NCI-H774 (cell line): ENCODE data around the gene CHST12.

Experiments used
- DNase-seq: peaks from one replicate; lab custom pipeline; 2025; lab: John Stamatoyannopoulos, UW

Gene CHST12

DNA sequence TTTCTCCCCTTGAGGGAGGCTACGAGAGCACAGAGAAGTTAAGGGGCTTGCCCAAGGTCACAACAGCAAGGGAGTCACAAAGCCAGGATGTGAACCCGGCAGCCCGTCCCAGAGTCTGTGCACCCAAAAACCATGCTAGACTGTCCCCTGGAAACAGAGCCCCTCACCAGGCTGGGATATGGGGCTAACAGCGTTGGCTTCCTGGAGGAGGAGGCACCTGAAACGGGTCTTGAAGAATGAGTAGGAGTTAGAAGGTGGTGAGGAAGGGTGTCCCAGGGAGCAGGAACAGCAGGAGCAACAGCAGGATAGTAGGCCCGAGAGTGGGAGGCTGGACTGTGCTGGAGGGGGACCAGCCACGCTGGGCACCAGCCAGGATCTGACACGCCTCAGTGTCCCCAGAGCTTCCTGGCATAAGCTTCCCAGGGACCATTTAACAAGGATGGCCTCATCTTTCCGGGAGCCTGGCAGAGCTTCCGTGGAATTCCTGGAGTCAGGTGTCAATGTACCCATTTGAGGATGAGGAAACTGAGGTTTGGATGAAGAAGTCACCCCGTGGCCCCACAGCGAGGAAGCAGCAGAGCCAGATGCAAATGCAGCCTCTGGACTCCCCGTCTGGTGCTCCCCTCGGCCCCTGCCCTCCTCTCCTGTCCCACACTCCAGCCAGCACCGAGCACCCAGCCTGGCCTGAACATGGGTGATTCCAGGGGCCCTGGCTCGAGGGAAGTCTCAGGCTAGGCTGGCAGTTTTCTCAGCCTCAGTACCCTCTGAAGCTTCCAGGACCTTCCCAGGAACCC is 76.1 kb downstream of the CHST12 start:
- no peak for DNase-seq

DNA sequence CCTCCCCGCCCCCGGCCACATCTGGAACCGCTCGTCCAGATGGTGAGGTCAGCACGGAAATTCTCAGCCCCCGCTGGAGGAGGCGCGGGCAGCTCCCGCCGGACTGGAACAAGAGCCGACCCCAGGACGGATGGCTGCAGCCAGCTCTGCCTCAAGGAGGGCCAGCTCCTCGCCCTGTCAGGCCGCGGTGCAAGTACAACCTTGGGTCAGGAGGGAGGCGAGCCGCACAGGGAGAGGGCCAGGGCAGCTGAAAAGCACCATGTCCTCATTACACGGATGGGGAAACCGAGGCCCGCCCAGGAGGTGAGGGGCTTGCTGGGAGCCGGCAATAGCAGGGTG is 76.6 kb downstream of the CHST12 start:
- DNase-seq = no peak

DNA sequence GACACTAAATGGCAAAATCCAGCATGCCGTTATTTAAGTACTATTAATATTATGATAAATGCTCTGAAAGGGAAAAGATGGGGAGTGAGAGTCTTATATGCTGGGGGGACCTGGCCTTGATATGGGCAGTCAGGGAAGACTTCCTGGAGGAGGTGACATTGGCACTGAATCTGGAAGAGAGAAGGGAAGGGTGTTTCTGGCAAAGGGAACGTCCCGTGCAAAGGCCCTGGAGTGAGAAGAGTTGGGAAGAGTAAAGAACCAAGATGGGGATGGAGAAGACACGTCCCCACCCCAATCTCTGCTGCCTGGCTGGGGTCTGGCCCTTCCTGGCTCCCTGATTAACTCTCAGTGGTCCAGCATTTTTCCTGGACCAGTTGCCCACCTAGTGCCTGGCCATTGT is 77.8 kb downstream of the CHST12 start:
- DNase-seq = no peak

- no peak for DNase-seq
Measured at GRCh38 chr7:2482725-2483451, 79.5 kb downstream of the CHST12 start.

- no peak for DNase-seq
Measured at GRCh38 chr7:2483494-2483893, 80.1 kb downstream of the CHST12 start.

DNA sequence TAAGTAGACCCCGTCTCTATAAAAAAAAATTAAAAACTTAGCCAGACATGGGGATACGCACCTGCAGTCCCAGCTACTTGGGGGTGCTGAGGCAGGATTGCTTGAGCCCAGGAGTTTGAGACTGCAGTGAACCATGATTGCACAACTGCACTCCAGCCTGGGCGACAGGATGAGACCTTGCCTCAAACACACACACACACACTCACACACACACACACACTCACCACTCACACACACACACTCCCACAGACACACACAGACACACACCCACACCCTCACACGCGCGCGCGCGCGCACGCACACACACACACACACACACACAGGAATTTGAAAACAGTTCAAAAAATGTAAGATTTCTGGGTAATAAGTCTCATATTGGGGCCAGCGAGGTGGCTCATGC is 81.5 kb downstream of the CHST12 start:
- no peak for DNase-seq

GRCh38 chr7:2487586-2488271 is 84.3 kb downstream of the CHST12 start:
- no peak for DNase-seq

- DNase-seq = no peak
Measured at GRCh38 chr7:2488272-2488645, 84.8 kb downstream of the CHST12 start.

- no peak for DNase-seq
Measured at GRCh38 chr7:2488681-2489080, 85.3 kb downstream of the CHST12 start.

DNA sequence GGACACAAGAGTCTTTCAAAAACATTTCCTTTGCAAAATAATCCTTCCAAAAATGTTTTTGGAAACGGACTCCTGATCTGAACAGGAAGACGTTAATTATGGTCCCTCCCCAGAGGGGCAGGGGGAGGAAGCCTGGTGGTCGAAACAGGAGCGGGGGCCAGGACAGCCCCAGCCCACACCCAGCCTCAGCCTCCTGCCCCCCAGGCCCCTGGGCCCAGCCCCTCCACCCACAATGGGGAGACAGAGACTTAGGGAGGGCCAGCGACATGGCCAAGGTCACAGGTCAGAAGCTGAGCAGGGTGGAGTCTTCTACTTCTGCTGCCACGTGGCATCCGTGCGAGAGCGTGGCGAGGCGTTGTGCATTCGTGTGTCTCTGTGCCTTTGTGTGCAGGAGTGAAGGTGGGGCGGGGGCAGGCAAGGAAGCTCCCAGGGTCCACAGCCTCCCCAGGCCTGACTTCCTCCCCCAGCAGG is 86.8 kb downstream of the CHST12 start:
- no peak for DNase-seq

DNA sequence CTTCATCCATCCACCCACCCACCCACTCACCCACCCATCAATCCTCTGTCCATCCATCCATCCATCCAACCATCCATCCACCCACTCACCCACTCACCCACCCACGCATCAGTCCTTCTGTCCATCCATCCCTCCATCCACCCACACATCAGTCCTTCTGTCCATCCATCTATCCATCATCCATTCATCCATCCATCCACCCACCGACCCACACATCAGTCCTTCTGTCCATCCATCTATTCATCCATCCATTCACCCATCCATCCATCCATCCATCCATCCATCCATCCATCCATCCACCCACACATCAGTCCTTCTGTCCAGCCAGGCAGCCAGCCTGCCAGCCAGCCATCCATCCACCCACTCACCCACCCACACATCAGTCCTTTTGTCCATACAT is 88.6 kb downstream of the CHST12 start:
- DNase-seq = no peak

- DNase-seq = no peak
Measured at GRCh38 chr7:2493205-2494164, 90.1 kb downstream of the CHST12 start.

GRCh38 chr7:2494191-2495130 is 91.0 kb downstream of the CHST12 start:
- DNase-seq = no peak

- no peak for DNase-seq
Measured at GRCh38 chr7:2495418-2496299, 92.2 kb downstream of the CHST12 start.

GRCh38 chr7:2496375-2496774 is 93.0 kb downstream of the CHST12 start:
- no peak for DNase-seq

- DNase-seq = no peak
Measured at GRCh38 chr7:2497065-2497464, 93.7 kb downstream of the CHST12 start.

DNA sequence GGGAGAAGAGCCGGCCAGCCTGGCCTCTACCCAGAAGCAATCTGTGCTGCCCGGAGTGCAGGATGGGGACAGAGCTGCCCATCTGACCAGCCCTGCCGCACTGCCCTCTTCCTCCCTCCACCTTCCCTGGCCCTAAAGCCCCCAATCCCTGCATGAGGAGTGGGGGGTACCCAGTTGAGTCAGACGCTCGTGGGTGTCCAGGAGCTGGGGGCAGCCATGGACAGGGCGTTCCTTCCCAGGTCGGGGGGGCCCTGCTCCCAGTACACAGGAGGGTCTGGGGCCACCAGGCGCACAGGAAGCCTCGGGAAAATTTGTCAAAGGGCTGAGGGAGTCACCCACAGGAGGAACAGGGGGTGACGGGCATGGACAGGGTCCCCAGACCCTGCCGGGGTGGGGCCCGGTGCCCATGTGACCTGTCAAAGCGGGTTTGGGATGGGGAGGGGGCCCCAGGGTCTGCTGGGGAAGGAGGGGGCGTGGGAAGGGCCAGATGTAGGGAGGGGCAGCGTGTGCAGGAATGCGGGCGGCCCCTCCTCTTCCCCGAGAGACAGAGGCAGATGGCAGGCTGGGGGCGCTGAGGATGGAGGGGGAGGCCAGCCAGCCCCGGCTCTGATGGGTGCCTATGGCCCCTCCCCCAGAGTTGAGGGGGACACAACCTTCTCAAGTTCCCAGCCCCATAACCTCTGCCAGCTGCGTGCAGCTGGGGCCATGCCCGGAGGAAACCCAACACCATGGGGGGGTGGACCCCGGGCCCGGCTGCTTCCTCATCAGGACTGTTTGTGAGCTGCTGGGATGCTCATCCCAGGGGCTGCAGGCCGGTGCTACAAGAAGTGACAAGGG is 94.3 kb downstream of the CHST12 start:
- DNase-seq = no peak
